GM21528 (cell line): Measurements from ENCODE around the gene CDH9.

Source experiments
- ATAC-seq: cut with Tn5 transposase; IDR thresholded peaks from one replicate; pipeline ENCODE4 v1.9.1; 2021; ENCODE audit warnings: mild to moderate bottlenecking, moderate library complexity; ENCODE audit not compliant: unreplicated experiment, low FRiP score

The CDH9 gene

GRCh38 chr5:26833596-26833995 lies 204.8 kb downstream of the CDH9 start:
- no peak for ATAC-seq
